Subcutaneous adipose tissue (tissue), 4 donors: ENCODE data around the gene SMC1A. TPM values are rescaled to one million over a fixed set of nuclear protein-coding genes. Genes with fewer than 3 reads are reported as not detected.

Experiments
- CTCF ChIP-seq: fragments of 450-650 bp; IDR thresholded peaks from one replicate; pipeline ENCODE4 v1.5.1; 2016; ENCODE audit warnings: low read depth, mild to moderate bottlenecking, control low read depth, antibody characterized with exemption, moderate library complexity
- small RNA-seq: library from RNA; depleted of rRNA; stranded (forward); fragments of <200 nt; gene quantifications from one replicate; pipeline ENCODE3, GENCODE V24; 2016
- total RNA-seq, 4 donors: library from RNA; depleted of rRNA; stranded (reverse); fragments of >200 nt; gene quantifications; one replicate each; pipeline ENCODE4 v1.1.0, GENCODE V29; 2016

SMC1A gene
- total RNA-seq, 4 donors from 2014 or later, result 21.6 to 43.3 (median 33.3) TPM

- no peak for TF ChIP-seq CTCF
These were observed 90.2 kb downstream of the SMC1A start for GRCh38 chrX:53332204-53332603.

GRCh38 chrX:53330331-53330730 is 92.1 kb downstream of the SMC1A start:
- no peak for TF ChIP-seq CTCF

GRCh38 chrX:53324803-53325202 is 97.7 kb downstream of the SMC1A start:
- TF ChIP-seq CTCF, result no peak

Small RNA genes within 50 kb of the gene (small RNA-seq; reads per million reads assigned to genes)
- gene AC245102.2 (not detected), gene MIR6857 (not detected), gene RF00019 (0.49 reads per million), gene VTRNA3-1P (not detected)

Other genes starting within 250 kb of the SMC1A start
- gene KDM5C, start 197.4 kb downstream of the SMC1A start, total RNA-seq, result 10 to 100 TPM; 43.7 to 71.6 (median 48.8) TPM
- gene IQSEC2, start 141.1 kb downstream of the SMC1A start, total RNA-seq, result 10 to 100 TPM; 13.0 to 24.5 (median 19.2) TPM
- under 1 TPM in 1 of 4 donors, not detected in 3; 0.51 TPM for gene RIBC1, start 219 bp upstream of the SMC1A start, total RNA-seq
- 10 to 100 TPM; 39.4 to 98.9 (median 54.8) TPM for gene HSD17B10, start 11.7 kb upstream of the SMC1A start, total RNA-seq